HL-60 (cell line): ENCODE results near the gene NSFL1C.

Source experiments
- TF ChIP-seq, protein P1 (sequence below): IDR thresholded peaks from one replicate; pipeline ENCODE4 v1.5.1; 2011; ENCODE audit warnings: low read length, control low read depth, inconsistent platforms; ENCODE audit not compliant: insufficient read depth
- TF ChIP-seq, protein P2 (sequence below): IDR thresholded peaks from 2 replicates; pipeline ENCODE4 v1.6.1; 2012; ENCODE audit warnings: low read depth; ENCODE audit not compliant: insufficient replicate concordance

DNA sequence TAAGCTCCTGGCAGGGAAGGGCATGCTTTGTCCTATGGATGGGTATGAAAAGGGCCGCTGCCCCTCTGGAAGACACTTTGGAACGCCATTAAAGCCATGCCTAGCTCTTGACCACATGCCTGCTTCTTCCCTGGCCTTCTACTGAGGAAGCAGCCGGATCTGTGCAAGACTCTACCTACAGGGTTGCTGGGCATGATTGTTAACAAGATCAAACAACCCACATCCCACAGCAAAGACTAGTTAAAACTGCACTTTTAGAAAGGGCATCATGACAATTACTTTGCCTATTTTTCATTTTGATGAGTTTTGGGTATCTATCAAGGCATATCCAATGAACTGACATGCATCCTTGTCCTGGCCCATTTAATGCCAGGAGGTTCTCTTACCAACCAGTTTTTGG is 25.5 kb downstream of the NSFL1C start:
- TF ChIP-seq, protein P1, sequence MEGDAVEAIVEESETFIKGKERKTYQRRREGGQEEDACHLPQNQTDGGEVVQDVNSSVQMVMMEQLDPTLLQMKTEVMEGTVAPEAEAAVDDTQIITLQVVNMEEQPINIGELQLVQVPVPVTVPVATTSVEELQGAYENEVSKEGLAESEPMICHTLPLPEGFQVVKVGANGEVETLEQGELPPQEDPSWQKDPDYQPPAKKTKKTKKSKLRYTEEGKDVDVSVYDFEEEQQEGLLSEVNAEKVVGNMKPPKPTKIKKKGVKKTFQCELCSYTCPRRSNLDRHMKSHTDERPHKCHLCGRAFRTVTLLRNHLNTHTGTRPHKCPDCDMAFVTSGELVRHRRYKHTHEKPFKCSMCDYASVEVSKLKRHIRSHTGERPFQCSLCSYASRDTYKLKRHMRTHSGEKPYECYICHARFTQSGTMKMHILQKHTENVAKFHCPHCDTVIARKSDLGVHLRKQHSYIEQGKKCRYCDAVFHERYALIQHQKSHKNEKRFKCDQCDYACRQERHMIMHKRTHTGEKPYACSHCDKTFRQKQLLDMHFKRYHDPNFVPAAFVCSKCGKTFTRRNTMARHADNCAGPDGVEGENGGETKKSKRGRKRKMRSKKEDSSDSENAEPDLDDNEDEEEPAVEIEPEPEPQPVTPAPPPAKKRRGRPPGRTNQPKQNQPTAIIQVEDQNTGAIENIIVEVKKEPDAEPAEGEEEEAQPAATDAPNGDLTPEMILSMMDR, result no peak
- TF ChIP-seq, protein P2, sequence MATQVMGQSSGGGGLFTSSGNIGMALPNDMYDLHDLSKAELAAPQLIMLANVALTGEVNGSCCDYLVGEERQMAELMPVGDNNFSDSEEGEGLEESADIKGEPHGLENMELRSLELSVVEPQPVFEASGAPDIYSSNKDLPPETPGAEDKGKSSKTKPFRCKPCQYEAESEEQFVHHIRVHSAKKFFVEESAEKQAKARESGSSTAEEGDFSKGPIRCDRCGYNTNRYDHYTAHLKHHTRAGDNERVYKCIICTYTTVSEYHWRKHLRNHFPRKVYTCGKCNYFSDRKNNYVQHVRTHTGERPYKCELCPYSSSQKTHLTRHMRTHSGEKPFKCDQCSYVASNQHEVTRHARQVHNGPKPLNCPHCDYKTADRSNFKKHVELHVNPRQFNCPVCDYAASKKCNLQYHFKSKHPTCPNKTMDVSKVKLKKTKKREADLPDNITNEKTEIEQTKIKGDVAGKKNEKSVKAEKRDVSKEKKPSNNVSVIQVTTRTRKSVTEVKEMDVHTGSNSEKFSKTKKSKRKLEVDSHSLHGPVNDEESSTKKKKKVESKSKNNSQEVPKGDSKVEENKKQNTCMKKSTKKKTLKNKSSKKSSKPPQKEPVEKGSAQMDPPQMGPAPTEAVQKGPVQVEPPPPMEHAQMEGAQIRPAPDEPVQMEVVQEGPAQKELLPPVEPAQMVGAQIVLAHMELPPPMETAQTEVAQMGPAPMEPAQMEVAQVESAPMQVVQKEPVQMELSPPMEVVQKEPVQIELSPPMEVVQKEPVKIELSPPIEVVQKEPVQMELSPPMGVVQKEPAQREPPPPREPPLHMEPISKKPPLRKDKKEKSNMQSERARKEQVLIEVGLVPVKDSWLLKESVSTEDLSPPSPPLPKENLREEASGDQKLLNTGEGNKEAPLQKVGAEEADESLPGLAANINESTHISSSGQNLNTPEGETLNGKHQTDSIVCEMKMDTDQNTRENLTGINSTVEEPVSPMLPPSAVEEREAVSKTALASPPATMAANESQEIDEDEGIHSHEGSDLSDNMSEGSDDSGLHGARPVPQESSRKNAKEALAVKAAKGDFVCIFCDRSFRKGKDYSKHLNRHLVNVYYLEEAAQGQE, result no peak
